Measurements from ENCODE around the gene GCH1.

The GCH1 gene

DNA sequence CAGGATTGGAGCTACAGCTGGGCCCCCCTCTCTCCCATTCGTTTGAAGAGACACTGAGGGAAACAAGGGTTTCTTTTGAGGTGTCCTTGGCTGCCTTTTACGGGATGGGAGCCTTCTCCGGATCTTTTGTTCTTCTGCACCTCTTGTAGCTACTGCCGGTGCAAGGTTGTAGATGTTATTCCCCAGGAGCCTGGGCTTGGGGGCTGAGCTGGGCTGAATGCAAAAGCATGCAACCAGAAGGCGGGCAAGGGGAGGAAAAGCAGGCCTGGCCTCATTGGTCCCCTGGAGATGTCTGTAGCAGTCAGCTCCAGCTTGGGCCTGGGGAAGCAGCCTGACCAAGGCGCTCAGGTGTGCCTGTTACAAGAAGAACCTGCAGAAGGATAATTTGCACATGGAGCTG is 110.3 kb downstream of the GCH1 start:
- no peak for DNase-seq

Measured in NCI-H1694 treated with DMSO at 0.1 percent for 48 hours (cell line).